Upper lobe of right lung (tissue), 1 donor: Measurements from ENCODE around the gene MPI. TPM values are rescaled to one million over a fixed set of nuclear protein-coding genes. Genes with fewer than 3 reads are reported as not detected.
A peak's percentile ranks its signal among the peaks of the same experiment; 100 is the strongest.
"Not testable (repeated sequence)": the region's sequence is repeated elsewhere in the genome, so short reads cannot be mapped to it uniquely, and the experiment has no call there.

ENCODE experiments used
- ATAC-seq: fragments of 200-7000 bp; cut with Tn5 transposase; one replicate; pipeline ENCODE4 v1.9.1; 2020; ENCODE audit warnings: mild to moderate bottlenecking, moderate library complexity
- DNase-seq: peaks from one replicate; pipeline ENCODE4 v3.0.0-alpha.2; 2020
- H3K27ac ChIP-seq: fragments of 200-600 bp; one replicate; pipeline ENCODE4 v1.8.0; 2022
- H3K27me3 ChIP-seq: fragments of 200-600 bp; one replicate; pipeline ENCODE4 v1.8.0; 2022; ENCODE audit warnings: mild to moderate bottlenecking
- H3K36me3 ChIP-seq: fragments of 200-600 bp; one replicate; pipeline ENCODE4 v1.8.0; 2022
- H3K4me1 ChIP-seq: fragments of 200-600 bp; one replicate; pipeline ENCODE4 v1.8.0; 2022
- H3K4me3 ChIP-seq: fragments of 200-600 bp; one replicate; pipeline ENCODE4 v1.8.0; 2022; ENCODE audit warnings: mild to moderate bottlenecking
- H3K9me3 ChIP-seq: fragments of 200-600 bp; one replicate; pipeline ENCODE4 v1.8.0; 2022
- CTCF ChIP-seq: fragments of 200-600 bp; IDR thresholded peaks from one replicate; pipeline ENCODE4 v1.8.0; 2022; ENCODE audit warnings: antibody characterized with exemption
- intact Hi-C: fragments of 100-400 bp; cut with DNase I; formaldehyde crosslinking; loops from one replicate; pipeline ENCODE4 v1.11.0; 2022
- total RNA-seq: library from RNA; stranded (reverse); fragmentation: NEBNext Ultra II Directional; extraction: Animal tissue kit (Norgen Biotek cat#: 25700); gene quantifications from one replicate; pipeline ENCODE4 v1.2.1, GENCODE V29; 2021
- donor health status: DM: no; HTN: yes; CAD: no; lungs with severe emphysema.

MPI gene
- total RNA-seq, 1 donor from 2014 or later, result 26.7 TPM

GRCh38 chr15:74889390-74889882 lies 406 bp upstream of the MPI start:
- no peaks in the 10 kb centered on the region for H3K27me3 ChIP-seq
- H3K4me1 ChIP-seq, result peaks cover 15% of the 10 kb centered on the region
- peak overlapping the region; percentile 73 for H3K27ac ChIP-seq
- H3K4me3 ChIP-seq, result peak overlapping the region; percentile 92
- TF ChIP-seq CTCF, result no peak
- no peaks in the 10 kb centered on the region for H3K9me3 ChIP-seq
- H3K36me3 ChIP-seq, result no peaks in the 10 kb centered on the region
- peak; percentile 60 for ATAC-seq
- intact Hi-C loops, result no loop called here
- DNase-seq, result peak; percentile 73

- ATAC-seq (no peak), DNase-seq (no peak)
- intact Hi-C loops, result no loop called here
- peak overlapping the region; percentile 92 for H3K4me3 ChIP-seq
- peaks cover 15% of the 10 kb centered on the region for H3K4me1 ChIP-seq
- H3K36me3 ChIP-seq, result peaks cover under 1% of the 10 kb centered on the region
- TF ChIP-seq CTCF, result no peak
- no peaks in the 10 kb centered on the region for H3K27me3 ChIP-seq
- no peaks in the 10 kb centered on the region for H3K9me3 ChIP-seq
- peak overlapping the region; percentile 73 for H3K27ac ChIP-seq
These were observed 771 bp downstream of the MPI start for GRCh38 chr15:74890665-74890960.

GRCh38 chr15:74891469-74891868 lies 1.6 kb downstream of the MPI start:
- Histone ChIP-seq H3K27me3 (no peaks in the 10 kb centered on the region), H3K36me3 (peaks cover 9% of the 10 kb centered on the region), H3K4me1 (peaks cover 15% of the 10 kb centered on the region), H3K9me3 (no peaks in the 10 kb centered on the region), H3K4me3 (no peak overlapping the region), H3K27ac (no peak overlapping the region)
- intact Hi-C loops, result no loop called here
- no peak for ATAC-seq
- TF ChIP-seq CTCF, result no peak
- no peak for DNase-seq

- intact Hi-C loops, result no loop called here
- no peaks in the 10 kb centered on the region for H3K9me3 ChIP-seq
- H3K4me1 ChIP-seq, result peaks cover 15% of the 10 kb centered on the region
- no peak for TF ChIP-seq CTCF
- H3K36me3 ChIP-seq, result peaks cover 14% of the 10 kb centered on the region
- no peak for DNase-seq
- H3K4me3 ChIP-seq, result no peak overlapping the region
- no peak for ATAC-seq
- H3K27ac ChIP-seq, result no peak overlapping the region
- H3K27me3 ChIP-seq, result no peaks in the 10 kb centered on the region
These were observed 2.5 kb downstream of the MPI start for GRCh38 chr15:74892313-74892712.

- no peak for TF ChIP-seq CTCF
- H3K27ac ChIP-seq, result no peak overlapping the region
- H3K4me3 ChIP-seq, result no peak overlapping the region
- H3K9me3 ChIP-seq, result no peaks in the 10 kb centered on the region
- peaks cover 15% of the 10 kb centered on the region for H3K4me1 ChIP-seq
- intact Hi-C loops, result no loop called here
- no peaks in the 10 kb centered on the region for H3K27me3 ChIP-seq
- peaks cover 14% of the 10 kb centered on the region for H3K36me3 ChIP-seq
- ATAC-seq (no peak), DNase-seq (no peak)
These were observed 3.1 kb downstream of the MPI start for GRCh38 chr15:74892931-74893330.

GRCh38 chr15:74893627-74894026 lies 3.8 kb downstream of the MPI start:
- H3K9me3 ChIP-seq, result no peaks in the 10 kb centered on the region
- no peak for ATAC-seq
- DNase-seq, result no peak
- H3K4me1 ChIP-seq, result peaks cover 15% of the 10 kb centered on the region
- intact Hi-C loops, result no loop called here
- no peak overlapping the region for H3K4me3 ChIP-seq
- peaks cover 14% of the 10 kb centered on the region for H3K36me3 ChIP-seq
- H3K27ac ChIP-seq, result no peak overlapping the region
- TF ChIP-seq CTCF, result no peak
- no peaks in the 10 kb centered on the region for H3K27me3 ChIP-seq

GRCh38 chr15:74894383-74894782 lies 4.5 kb downstream of the MPI start:
- H3K27me3 ChIP-seq, ATAC-seq, DNase-seq, intact Hi-C loops, H3K9me3 ChIP-seq, H3K27ac ChIP-seq, H3K4me1 ChIP-seq, H3K4me3 ChIP-seq: not testable (repeated sequence)
- peaks cover 21% of the 10 kb centered on the region for H3K36me3 ChIP-seq
